T47D (cell line): ENCODE measurements around the gene GAN.

ENCODE experiments used
- DNase-seq, 2 experiments: peaks; one replicate each; pipeline versions ENCODE4 v3.0.0 to v3.0.0-alpha.2; 2011 to 2012; ENCODE audit warnings: low read depth in 1 of 2, low spot score in 1 of 2
- JUND ChIP-seq: IDR thresholded peaks from 2 replicates; pipeline ENCODE4 v1.6.1; 2012; ENCODE audit warnings: low read depth
- in situ Hi-C: cut with HindIII; loops from 2 replicates; pipeline ENCODE4 v1.10.0; 2016; ENCODE audit warnings: low sequenced_read_pairs, low pct_unique_long_range_greater_than_20kb

Gene GAN

DNA sequence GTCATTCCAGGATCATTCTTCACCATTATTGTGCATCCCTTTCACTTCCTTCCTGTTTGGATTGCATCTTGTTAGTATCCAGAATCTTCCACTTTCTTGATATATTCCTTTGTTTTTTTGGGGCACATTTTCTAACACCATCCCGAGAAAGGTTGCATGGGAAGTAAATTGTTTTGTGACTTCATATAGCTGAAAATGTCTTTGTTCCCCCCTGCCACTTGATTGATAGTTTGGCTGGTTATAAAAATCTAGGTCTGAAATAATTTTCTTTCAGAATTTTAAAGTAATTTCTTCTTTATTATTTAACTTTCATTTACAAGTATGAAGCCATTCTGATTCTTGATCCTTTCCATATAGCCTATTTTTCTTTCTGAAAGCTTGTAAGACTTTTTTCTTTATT is 32.7 kb downstream of the GAN start:
- in situ Hi-C loops = no loop called here
- no peak for TF ChIP-seq JUND
- no peak for DNase-seq

DNA sequence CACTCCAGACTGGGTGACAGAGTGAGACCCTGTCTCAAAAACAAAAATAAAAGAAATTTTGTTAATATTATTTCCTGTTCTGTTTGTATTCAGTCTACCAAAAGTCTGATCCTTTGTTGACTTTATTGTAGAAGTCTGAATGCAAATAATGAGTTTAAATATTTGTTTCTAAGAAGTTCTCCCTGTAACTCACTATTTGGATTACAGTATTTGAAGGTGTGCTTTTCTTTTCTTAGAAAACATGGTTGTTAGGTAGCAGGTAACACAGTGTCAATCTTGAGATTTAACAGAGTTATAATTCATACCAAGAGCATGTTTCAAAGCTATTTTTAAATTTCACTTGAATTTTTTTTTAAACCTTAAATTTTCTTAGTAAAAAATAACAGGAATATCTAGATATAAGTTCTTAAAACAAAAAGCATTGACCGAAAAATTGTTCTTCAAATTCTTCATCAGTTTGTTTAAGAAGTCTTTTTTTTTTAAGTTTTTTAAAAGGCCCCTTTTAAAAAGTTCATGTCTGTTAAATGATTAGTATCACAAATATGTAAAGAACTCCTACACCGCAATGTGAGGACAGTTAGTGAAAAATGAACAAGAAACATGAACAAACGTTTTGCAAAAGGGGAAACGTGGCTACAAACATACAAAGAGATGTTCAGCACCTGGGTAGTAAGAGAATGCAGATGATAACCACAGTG is 35.0 kb downstream of the GAN start:
- no peak for TF ChIP-seq JUND
- DNase-seq = peak in 1 of 2 experiments; percentile 8
- in situ Hi-C loops = no loop called here

DNA sequence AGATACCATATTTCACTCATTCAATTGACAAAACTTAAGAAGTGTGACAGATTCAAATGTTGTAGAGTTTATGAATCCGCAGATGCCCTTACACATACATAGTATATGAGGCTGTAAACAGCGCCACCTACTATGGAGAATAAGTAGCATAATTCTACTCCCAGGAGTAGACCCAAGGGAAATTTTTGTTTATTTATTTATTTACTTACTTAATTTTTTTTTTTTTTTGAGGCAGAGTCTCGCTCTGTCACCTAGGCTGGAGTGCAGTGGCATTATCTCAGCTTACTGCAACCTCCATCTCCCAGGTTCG is 35.5 kb downstream of the GAN start:
- DNase-seq = peak; percentile 40 to 74
- in situ Hi-C loops = no loop called here
- no peak for TF ChIP-seq JUND

GRCh38 chr16:81353895-81354294 is 39.1 kb downstream of the GAN start:
- no peak for DNase-seq
- in situ Hi-C loops = no loop called here
- no peak for TF ChIP-seq JUND

DNA sequence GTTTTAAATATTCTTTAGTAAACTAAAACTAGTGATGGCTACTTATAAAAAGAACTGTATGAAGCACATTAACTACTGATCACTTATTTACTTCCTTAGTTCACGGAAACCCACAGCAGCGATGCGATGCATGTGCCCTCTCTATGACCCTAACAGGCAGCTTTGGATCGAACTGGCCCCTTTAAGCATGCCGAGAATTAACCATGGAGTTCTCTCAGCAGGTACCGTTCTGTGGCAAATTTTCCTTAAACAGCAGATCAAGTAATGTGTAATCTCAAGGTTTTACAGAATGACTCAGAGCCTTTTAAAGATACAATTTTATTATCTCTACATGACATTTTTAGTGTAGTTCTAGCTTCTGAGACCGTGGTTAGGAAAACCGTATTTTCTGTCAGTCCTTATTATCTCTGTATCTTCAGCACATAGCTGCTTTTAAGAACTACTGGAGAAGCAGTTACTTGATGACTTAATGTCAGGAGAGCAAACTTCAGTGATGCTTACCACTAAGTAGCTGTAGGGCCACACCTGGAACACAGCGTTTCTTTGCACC is 43.0 kb downstream of the GAN start:
- in situ Hi-C loops = no loop called here
- TF ChIP-seq JUND = no peak
- DNase-seq = no peak

DNA sequence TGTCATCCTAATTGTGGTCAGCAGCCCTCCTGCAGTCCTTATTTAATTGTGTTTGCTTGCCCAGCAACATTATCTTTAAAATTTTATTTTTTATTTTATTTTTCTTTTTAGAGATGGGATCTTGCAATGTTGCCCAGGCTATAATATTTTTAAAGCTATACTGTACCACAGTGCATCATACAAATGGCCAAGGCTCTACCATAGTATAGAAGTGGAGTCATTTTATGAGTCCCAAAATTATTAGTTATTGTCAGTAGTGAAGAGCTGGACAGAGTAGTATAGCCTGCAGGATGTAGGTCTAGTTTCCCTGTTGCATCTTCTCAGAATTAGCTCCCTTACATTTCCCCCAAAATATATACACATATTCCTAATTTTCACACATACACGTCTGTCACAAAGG is 44.1 kb downstream of the GAN start:
- no peak for TF ChIP-seq JUND
- in situ Hi-C loops = no loop called here
- no peak for DNase-seq

DNA sequence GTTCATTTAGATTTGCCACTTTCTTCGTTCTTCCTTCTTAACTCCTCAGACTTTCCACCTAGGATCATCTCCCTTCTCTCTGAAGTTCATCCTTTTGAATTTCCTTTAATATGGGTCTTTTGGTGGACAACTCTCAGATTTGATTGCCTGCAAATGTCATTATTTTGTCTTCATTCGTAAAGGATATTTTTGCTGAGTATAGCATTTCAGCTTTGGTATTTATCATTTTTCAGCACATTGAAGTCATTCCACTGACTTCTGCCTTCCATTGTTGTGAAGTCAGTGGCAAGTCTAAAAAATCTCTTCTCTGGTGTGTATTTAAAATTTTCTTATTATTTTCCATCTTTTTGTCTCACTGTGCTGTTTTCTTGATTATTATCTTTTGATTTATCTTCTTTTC is 45.4 kb downstream of the GAN start:
- in situ Hi-C loops = no loop called here
- no peak for DNase-seq

DNA sequence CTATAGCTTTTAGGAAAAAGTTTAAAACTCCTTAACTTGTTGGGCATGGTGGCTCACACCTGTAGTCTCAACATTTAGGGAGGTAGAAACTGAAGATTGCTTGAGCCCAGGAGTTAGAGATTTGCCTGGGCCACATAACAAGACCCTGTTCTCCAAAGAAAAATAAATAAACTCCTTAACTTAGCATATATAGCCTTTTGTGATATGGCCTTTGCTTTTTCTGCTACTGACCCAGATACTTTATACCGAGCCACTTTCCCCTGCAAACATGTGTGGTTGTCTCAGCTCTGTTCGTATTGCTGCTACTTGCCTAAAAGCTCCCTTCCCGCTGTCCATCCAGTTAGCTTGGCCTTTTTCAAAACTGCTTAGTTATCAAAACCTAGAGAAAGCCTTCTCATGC is 51.0 kb downstream of the GAN start:
- in situ Hi-C loops = no loop called here
- DNase-seq = no peak
- no peak for TF ChIP-seq JUND

More for the DNA sequence above, 45.4 kb downstream of the GAN start:
- no peak for TF ChIP-seq JUND

DNA sequence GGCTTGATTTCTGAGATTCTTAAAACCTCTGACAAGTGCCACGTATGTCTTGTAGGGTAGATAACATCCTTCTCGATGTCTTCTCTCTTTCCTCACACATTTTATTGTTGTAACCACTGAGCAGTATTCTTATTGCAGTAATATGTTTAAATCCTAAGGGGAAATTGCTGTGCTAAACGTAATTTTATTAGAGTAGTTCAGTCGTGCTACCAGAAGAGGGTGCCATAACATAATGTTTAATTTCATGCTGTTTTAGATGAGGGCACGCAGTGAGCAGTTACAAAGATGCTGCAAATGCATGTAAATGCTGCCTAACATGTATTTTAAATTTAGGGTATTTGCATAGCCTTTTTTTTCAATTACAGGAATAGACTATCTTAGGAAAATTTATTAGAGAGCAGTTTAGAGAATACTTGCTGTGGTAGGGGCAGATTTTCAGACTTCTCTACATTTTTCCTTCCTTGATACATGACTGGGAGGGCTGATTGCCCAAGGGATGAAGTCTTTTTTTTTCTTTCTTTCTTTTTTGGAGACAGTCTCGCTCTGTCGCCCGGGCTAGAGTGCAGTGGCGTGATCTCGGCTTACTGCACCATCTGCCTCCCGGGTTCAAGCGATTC is 51.7 kb downstream of the GAN start:
- DNase-seq = peak; percentile 28 to 69
- in situ Hi-C loops = no loop called here
- no peak for TF ChIP-seq JUND

DNA sequence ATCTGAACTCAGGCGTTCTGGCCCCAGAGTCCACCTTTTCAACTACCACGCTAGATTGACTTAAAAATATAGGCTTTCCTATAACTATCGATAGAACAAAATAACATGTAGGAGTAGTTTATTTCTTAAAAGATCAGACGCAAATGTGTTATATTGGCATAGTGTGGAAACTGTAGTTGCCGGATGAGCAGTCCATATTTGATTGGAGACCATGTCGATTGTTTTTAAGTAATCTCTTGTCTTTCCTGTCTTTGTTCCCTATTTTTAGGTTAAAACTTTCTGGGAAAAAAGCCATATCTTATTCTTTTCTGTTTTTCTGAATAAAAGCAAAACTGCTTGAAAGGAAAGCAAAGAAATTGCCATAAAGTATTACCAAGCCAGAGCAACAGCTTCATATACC is 53.1 kb downstream of the GAN start:
- no peak for TF ChIP-seq JUND
- in situ Hi-C loops = no loop called here
- no peak for DNase-seq

DNA sequence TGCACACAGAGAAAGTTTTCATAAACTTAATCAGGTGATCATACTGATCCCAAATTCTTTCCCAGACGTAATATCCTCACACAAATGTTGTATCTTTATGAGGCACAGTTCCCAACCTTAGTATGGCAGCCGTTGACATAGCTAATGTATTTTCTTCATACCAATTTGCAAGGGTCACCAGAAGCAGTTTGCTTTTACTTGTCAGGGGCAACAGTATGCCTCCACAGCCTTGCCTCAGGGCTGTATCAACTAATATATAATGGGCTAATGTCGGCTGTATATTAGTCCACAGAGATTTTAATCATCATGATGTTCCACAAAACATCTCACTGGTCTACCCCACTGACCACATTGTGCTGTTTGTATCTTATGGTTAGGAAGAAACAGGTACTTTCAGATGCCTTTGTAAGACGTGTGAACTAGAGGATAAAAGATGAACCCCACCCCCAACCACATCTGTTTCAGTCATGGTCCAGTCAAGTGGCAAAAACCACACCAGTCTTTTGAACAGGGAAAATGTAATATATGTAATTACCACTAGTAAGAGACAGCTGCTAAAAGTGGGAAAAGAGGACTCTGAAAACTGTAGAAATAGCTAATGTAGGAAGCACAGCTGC is 55.2 kb downstream of the GAN start:
- no peak for TF ChIP-seq JUND
- in situ Hi-C loops = no loop called here
- DNase-seq = no peak

- in situ Hi-C loops = no loop called here
Measured at GRCh38 chr16:81371106-81371505, 56.3 kb downstream of the GAN start.

GRCh38 chr16:81374550-81374949 is 59.8 kb downstream of the GAN start:
- in situ Hi-C loops = no loop called here
- no peak for TF ChIP-seq JUND
- DNase-seq = no peak

More at GRCh38 chr16:81371106-81371505, 56.3 kb downstream of the GAN start:
- TF ChIP-seq JUND = no peak
- DNase-seq = no peak
